Tibial nerve (tissue), 4 donors: ENCODE data around the gene JAG2. TPM values are rescaled to one million over a fixed set of nuclear protein-coding genes. Genes with fewer than 3 reads are reported as not detected.

Experiments
- DNase-seq, 2 donors: peaks; one replicate each; pipeline ENCODE4 v3.0.0-alpha.2; 2019; ENCODE audit warnings: low spot score in 2 of 2
- H3K27ac ChIP-seq, 4 donors: fragments of 200-600 bp; sonication (generic) in 3 of 4; one replicate each; pipeline ENCODE4 v1.5.1; 2017 to 2019; ENCODE audit warnings: mild to moderate bottlenecking in 1 of 4
- H3K27me3 ChIP-seq, 2 donors: fragments of 200-600 bp; sonication (generic) in 1 of 2; one replicate each; pipeline versions ENCODE4 v1.5.1 to v1.6.0; 2017 to 2019
- H3K36me3 ChIP-seq, 3 donors: fragments of 200-600 bp; sonication (generic); one replicate each; pipeline ENCODE4 v1.5.1; 2018 to 2019
- H3K4me1 ChIP-seq, 4 donors: fragments of 200-600 bp; sonication (generic) in 3 of 4; one replicate each; pipeline ENCODE4 v1.5.1; 2017 to 2019
- H3K4me3 ChIP-seq, 4 donors: fragments of 200-600 bp; sonication (generic) in 3 of 4; one replicate each; pipeline ENCODE4 v1.5.1; 2017 to 2019; ENCODE audit warnings: mild to moderate bottlenecking in 1 of 4, moderate library complexity in 1 of 4
- H3K9me3 ChIP-seq, 4 donors: fragments of 200-600 bp; sonication (generic) in 3 of 4; one replicate each; pipeline ENCODE4 v1.5.1; 2017 to 2019
- CTCF ChIP-seq, 5 experiments: fragments of 200-600 bp in 3 of 5; fragments of 450-650 bp in 2 of 5; sonication (generic) in 3 of 5; IDR thresholded peaks; one replicate each; pipeline ENCODE4 v1.5.1; 2016 to 2019; ENCODE audit warnings: antibody characterized with exemption in 5 of 5, mild to moderate bottlenecking in 3 of 5, moderate library complexity in 2 of 5
- EP300 ChIP-seq, 2 donors: sonication (generic); formaldehyde crosslinking; IDR thresholded peaks; one replicate each; pipeline ENCODE4 v1.6.1; 2017; ENCODE audit warnings: antibody characterized with exemption in 2 of 2, mild to moderate bottlenecking in 1 of 2
- POLR2A ChIP-seq, 2 donors: fragments of 450-650 bp; IDR thresholded peaks; one replicate each; pipeline ENCODE4 v1.6.1; 2017; ENCODE audit warnings: antibody characterized with exemption in 2 of 2, mild to moderate bottlenecking in 2 of 2, moderate library complexity in 2 of 2
- WGBS, 2 donors: methylation state at CpG; one replicate each; pipeline ENCODE4 v1.1.5; 2018; 5-methylcytosine and 5-hydroxymethylcytosine counted together
- total RNA-seq, 4 donors: library from RNA; depleted of rRNA; stranded (reverse); fragments of >200 nt; gene quantifications; one replicate each; pipeline ENCODE4 v1.1.0, GENCODE V29; 2016

The JAG2 gene
- total RNA-seq, 4 donors from 2014 or later = 7.4 to 13.8 (median 12.8) TPM

GRCh38 chr14:105107351-105107750 lies 61.2 kb downstream of the JAG2 start:
- H3K27me3 ChIP-seq = peaks cover 0 to 11% of the 10 kb centered on the region in 2 donors
- DNase-seq = no peak
- peaks cover 0 to 18% (median 0%) of the 10 kb centered on the region in 4 donors for H3K9me3 ChIP-seq

GRCh38 chr14:105105158-105105557 lies 63.4 kb downstream of the JAG2 start:
- 75 to 78% methylated on average over 7 of the region's 7 CpGs for WGBS, 2 donors
- Histone ChIP-seq H3K36me3 (no peaks in the 10 kb centered on the region), H3K27ac (no peak overlapping the region), H3K4me3 (no peak overlapping the region), H3K4me1 (no peaks in the 10 kb centered on the region), H3K27me3 (peaks cover 0 to 11% of the 10 kb centered on the region in 2 donors), H3K9me3 (peaks cover 0 to 18% (median 0%) of the 10 kb centered on the region in 4 donors)
- no peak for TF ChIP-seq CTCF (IDR thresholded peaks at IDR 0.05)
- TF ChIP-seq POLR2A (IDR thresholded peaks at IDR 0.05) = no peak
- TF ChIP-seq EP300 (IDR thresholded peaks at IDR 0.05) = no peak
- DNase-seq = no peak

More at GRCh38 chr14:105107351-105107750, 61.2 kb downstream of the JAG2 start:
- TF ChIP-seq POLR2A (IDR thresholded peaks at IDR 0.05) = no peak
- no peak for TF ChIP-seq CTCF (IDR thresholded peaks at IDR 0.05)
- TF ChIP-seq EP300 (IDR thresholded peaks at IDR 0.05) = no peak
- WGBS, 2 donors = 85 to 91% methylated on average over 7 of the region's 7 CpGs
- no peaks in the 10 kb centered on the region for H3K4me1 ChIP-seq
- H3K27ac ChIP-seq = no peak overlapping the region
- H3K4me3 ChIP-seq = no peak overlapping the region
- no peaks in the 10 kb centered on the region for H3K36me3 ChIP-seq

GRCh38 chr14:105102893-105103292 lies 65.7 kb downstream of the JAG2 start:
- H3K27me3 ChIP-seq = peaks cover 0 to 11% of the 10 kb centered on the region in 2 donors
- no peak for DNase-seq
- H3K4me3 ChIP-seq = no peak overlapping the region
- peaks cover 0 to 29% (median 0%) of the 10 kb centered on the region in 4 donors for H3K9me3 ChIP-seq
- H3K36me3 ChIP-seq = no peaks in the 10 kb centered on the region
- H3K4me1 ChIP-seq = no peaks in the 10 kb centered on the region
- no peak for TF ChIP-seq CTCF (IDR thresholded peaks at IDR 0.05)
- TF ChIP-seq EP300 (IDR thresholded peaks at IDR 0.05) = no peak
- no peak for TF ChIP-seq POLR2A (IDR thresholded peaks at IDR 0.05)
- WGBS, 2 donors = 88 to 93% methylated on average over 3 of the region's 3 CpGs
- no peak overlapping the region for H3K27ac ChIP-seq

- no peak for TF ChIP-seq POLR2A (IDR thresholded peaks at IDR 0.05)
- no peak for TF ChIP-seq EP300 (IDR thresholded peaks at IDR 0.05)
- no peak for TF ChIP-seq CTCF (IDR thresholded peaks at IDR 0.05)
- Histone ChIP-seq H3K36me3 (no peaks in the 10 kb centered on the region), H3K27ac (no peak overlapping the region), H3K27me3 (peaks cover 0 to 11% of the 10 kb centered on the region in 2 donors), H3K4me1 (no peaks in the 10 kb centered on the region), H3K9me3 (peaks cover 0 to 29% (median 0%) of the 10 kb centered on the region in 4 donors), H3K4me3 (no peak overlapping the region)
- 85 to 86% methylated on average over 7 of the region's 7 CpGs for WGBS, 2 donors
- no peak for DNase-seq
Measured at GRCh38 chr14:105102361-105102870, 66.2 kb downstream of the JAG2 start.

GRCh38 chr14:105100910-105101309 lies 67.7 kb downstream of the JAG2 start:
- WGBS, 2 donors = 82 to 83% methylated on average over 4 of the region's 4 CpGs
- Histone ChIP-seq H3K4me3 (no peak overlapping the region), H3K36me3 (no peaks in the 10 kb centered on the region), H3K27ac (no peak overlapping the region), H3K9me3 (peaks cover 0 to 29% (median 0%) of the 10 kb centered on the region in 4 donors), H3K4me1 (no peaks in the 10 kb centered on the region), H3K27me3 (peaks cover 0 to 11% of the 10 kb centered on the region in 2 donors)
- no peak for DNase-seq
- no peak for TF ChIP-seq CTCF (IDR thresholded peaks at IDR 0.05)
- TF ChIP-seq POLR2A (IDR thresholded peaks at IDR 0.05) = no peak
- TF ChIP-seq EP300 (IDR thresholded peaks at IDR 0.05) = no peak
